ENCODE results near the gene LIN52.
A peak's percentile ranks its signal among the peaks of the same experiment; 100 is the strongest.

The LIN52 gene

GRCh38 chr14:74083161-74083560, 1.6 kb upstream of the LIN52 start:
- no peak for TF ChIP-seq CTCF (conservative IDR thresholded peaks at IDR 0.05)

GRCh38 chr14:74083784-74084276, 926 bp upstream of the LIN52 start:
- H3K27ac ChIP-seq: peak overlapping the region; percentile 73
- no peak for TF ChIP-seq CTCF (conservative IDR thresholded peaks at IDR 0.05)

More at GRCh38 chr14:74083161-74083560, 1.6 kb upstream of the LIN52 start:
- H3K27ac ChIP-seq: peak overlapping the region; percentile 73; the same call in 1 of the 2 replicates

- no peak for TF ChIP-seq CTCF (conservative IDR thresholded peaks at IDR 0.05)
- H3K27ac ChIP-seq: peak overlapping the region; percentile 73; the same call in 1 of the 2 replicates
These were observed 386 bp downstream of the LIN52 start for GRCh38 chr14:74085047-74085637.

- H3K27ac ChIP-seq: no peak overlapping the region
- TF ChIP-seq CTCF (conservative IDR thresholded peaks at IDR 0.05): no peak
These were observed 1.1 kb downstream of the LIN52 start for GRCh38 chr14:74085828-74086227.

- no peak overlapping the region for H3K27ac ChIP-seq
- TF ChIP-seq CTCF (conservative IDR thresholded peaks at IDR 0.05): no peak
These were observed 4.7 kb downstream of the LIN52 start for GRCh38 chr14:74089251-74090020.

- no peak for TF ChIP-seq CTCF (conservative IDR thresholded peaks at IDR 0.05)
- no peak overlapping the region for H3K27ac ChIP-seq
These were observed 20.6 kb downstream of the LIN52 start for GRCh38 chr14:74105381-74105780.

GRCh38 chr14:74109369-74109768, 24.6 kb downstream of the LIN52 start:
- no peak overlapping the region for H3K27ac ChIP-seq
- TF ChIP-seq CTCF (conservative IDR thresholded peaks at IDR 0.05): no peak

All from VCaP (cell line).